Right lobe of liver (tissue), 4 donors: ENCODE results near the gene DPY19L1.

Source experiments
- POLR2A ChIP-seq: fragments of 450-650 bp; IDR thresholded peaks from one replicate; pipeline ENCODE4 v1.6.1; 2017; ENCODE audit warnings: antibody characterized with exemption, mild to moderate bottlenecking
- TF ChIP-seq, protein P1 (sequence below), 4 donors: fragments of 200-600 bp in 3 of 4; fragments of 450-650 bp in 1 of 4; IDR thresholded peaks; one replicate each; pipeline versions ENCODE4 v1.5.1 to v1.8.0; 2016 to 2022; ENCODE audit warnings: antibody characterized with exemption in 4 of 4, mild to moderate bottlenecking in 2 of 4
- donor health status: DM: no; HTN: no; CAD: no.
- donor health status: DM: no; HTN: no; CAD: no.
- donor health status: DM: no; HTN: yes; CAD: no.

DNA sequence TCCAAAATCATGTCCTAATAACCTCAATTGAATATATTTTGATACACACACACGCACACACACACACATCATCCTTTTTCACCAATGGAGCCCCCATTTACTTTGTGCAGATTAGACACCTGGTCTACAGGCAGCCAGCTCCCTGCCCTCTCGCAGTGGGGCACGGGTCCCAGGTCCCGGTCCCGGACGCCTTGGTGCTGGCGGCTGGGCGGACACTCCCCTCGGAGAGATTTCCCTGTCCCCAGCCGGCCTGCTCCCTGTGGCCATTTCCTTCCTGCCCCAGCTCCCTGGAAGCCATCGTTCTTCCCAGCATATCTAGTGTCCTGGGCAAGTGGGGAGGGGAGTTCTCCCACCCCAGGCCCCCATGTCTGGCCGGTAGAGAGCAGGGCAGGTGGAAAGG lies 14.6 kb downstream of the DPY19L1 start:
- TF ChIP-seq, protein P1, sequence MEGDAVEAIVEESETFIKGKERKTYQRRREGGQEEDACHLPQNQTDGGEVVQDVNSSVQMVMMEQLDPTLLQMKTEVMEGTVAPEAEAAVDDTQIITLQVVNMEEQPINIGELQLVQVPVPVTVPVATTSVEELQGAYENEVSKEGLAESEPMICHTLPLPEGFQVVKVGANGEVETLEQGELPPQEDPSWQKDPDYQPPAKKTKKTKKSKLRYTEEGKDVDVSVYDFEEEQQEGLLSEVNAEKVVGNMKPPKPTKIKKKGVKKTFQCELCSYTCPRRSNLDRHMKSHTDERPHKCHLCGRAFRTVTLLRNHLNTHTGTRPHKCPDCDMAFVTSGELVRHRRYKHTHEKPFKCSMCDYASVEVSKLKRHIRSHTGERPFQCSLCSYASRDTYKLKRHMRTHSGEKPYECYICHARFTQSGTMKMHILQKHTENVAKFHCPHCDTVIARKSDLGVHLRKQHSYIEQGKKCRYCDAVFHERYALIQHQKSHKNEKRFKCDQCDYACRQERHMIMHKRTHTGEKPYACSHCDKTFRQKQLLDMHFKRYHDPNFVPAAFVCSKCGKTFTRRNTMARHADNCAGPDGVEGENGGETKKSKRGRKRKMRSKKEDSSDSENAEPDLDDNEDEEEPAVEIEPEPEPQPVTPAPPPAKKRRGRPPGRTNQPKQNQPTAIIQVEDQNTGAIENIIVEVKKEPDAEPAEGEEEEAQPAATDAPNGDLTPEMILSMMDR (IDR thresholded peaks at IDR 0.05) = no peak
- TF ChIP-seq POLR2A = no peak
